ENCODE measurements around the gene DDX42.
A peak's percentile ranks its signal among the peaks of the same experiment; 100 is the strongest.
"Not testable (repeated sequence)": the region's sequence is repeated elsewhere in the genome, so short reads cannot be mapped to it uniquely, and the experiment has no call there.

DDX42 gene

DNA sequence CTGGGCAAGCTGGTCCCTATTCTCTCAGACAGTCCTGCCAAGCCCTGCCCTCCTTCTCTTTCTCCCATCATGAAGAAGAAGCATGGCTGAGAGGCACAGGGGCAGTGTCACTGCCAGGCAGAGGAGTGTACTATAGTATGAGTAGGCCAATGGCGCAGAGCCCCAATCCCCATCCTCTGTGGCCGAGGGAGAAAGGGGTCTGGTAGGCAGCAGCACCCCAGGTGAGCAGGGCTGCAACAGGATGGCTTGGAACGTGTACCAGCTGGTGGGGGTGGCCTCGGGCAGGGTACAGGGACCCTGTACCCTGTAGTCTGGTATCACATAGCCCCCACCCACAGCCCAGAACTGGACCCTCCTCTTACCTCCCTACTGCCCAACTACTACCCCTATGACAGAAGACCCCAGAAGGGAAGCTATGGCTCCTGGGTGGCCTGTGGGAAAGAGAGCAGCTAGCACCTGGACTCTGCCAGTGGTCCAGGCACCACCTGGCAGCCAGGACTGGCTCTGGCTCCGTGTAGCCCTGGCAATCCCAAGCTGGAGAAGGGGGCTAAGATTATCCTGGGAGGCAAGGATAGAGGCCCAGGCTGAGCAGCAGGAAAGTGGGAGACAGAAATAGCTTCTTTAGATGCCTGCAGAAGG, 64.1 kb downstream of the DDX42 start:
- Histone ChIP-seq H3K4me3 (ENCODE audit: low read length) (peak overlapping the region; percentile 25), H3K27me3 (ENCODE audit: control insufficient read depth, insufficient read depth, low read length) (no peaks in the 10 kb centered on the region), H3K36me3 (ENCODE audit: control insufficient read depth, insufficient read depth, low read length) (peaks cover 19% of the 10 kb centered on the region), H3K4me1 (ENCODE audit: control insufficient read depth, insufficient read depth, low read length) (peaks cover 30% of the 10 kb centered on the region), H3K9ac (ENCODE audit: low read length) (peak overlapping the region; percentile 33), H3K27ac (ENCODE audit: low read depth, low read length) (peak overlapping the region; percentile 85)

DNA sequence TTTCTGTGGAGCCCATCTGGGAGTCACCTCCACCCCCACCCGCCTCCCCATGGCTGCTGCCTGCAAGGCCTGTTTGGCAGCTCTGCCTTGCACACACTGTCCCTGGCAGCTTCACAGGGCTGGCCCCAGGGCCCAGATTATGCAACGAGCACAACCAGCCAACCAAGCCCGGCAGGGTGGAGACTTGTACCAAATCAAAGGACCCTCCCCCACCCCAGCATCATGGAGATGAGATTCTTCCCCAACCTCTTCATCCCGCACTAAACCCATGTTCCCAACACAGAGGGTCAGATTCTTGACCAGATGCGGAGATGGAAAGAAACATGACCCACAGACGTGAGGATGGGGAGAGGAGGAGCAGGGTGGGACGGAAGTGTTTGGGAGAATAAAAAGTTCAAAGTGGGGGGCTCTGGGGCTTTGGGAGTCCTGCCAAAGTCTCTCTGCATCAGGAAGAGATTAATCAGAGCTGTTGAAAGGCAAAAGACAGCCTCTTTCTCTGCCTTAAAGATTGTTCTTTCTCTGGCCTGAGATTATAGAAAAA, 64.7 kb downstream of the DDX42 start:
- Histone ChIP-seq H3K4me3 (ENCODE audit: low read length) (peak overlapping the region; percentile 20), H3K9ac (ENCODE audit: low read length) (no peak overlapping the region), H3K36me3 (ENCODE audit: control insufficient read depth, insufficient read depth, low read length) (peaks cover 14% of the 10 kb centered on the region), H3K27ac (ENCODE audit: low read depth, low read length) (peak overlapping the region; percentile 85), H3K4me1 (ENCODE audit: control insufficient read depth, insufficient read depth, low read length) (peaks cover 30% of the 10 kb centered on the region), H3K27me3 (ENCODE audit: control insufficient read depth, insufficient read depth, low read length) (no peaks in the 10 kb centered on the region)

DNA sequence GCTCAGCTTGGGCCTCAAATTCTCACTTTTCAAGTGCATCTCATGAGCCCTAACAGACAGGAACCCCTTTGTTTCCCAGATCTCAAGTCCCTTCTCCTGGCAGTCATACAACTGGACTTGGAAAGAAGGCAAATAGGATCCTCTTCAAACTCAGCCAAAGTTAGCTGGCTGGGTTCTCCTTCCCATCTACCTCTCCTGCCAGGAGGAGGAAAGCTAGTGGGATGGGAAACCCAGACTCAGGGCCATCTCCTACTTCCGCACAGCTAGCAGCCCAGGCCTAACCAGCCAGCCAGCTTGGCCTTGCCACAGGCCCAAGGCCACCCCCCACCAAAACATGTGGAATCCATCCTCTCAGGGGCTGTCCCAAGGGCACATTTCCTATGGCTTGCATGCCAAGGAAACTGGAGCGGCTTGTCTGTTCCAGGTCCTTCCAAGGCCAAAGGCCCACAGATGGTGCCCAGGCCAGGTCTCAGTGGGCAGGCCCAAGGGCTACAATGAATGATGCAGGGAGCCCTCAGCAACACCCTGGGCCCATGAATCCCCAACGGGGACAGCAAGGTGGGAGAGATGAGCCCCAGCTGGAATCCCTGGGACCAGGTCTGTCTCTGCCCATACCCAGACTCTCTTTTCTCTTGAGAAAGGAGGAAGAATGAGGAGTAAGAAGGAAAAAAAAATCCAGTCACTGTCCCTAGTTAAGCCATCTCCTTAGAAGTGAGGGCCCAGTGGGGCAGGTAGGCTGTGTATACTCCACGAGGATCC, 66.8 kb downstream of the DDX42 start:
- Histone ChIP-seq H3K4me3 (ENCODE audit: low read length) (peak overlapping the region; percentile 89), H3K36me3 (ENCODE audit: control insufficient read depth, insufficient read depth, low read length) (peaks cover 5% of the 10 kb centered on the region), H3K27ac (ENCODE audit: low read depth, low read length) (peak overlapping the region; percentile 92), H3K4me1 (ENCODE audit: control insufficient read depth, insufficient read depth, low read length) (peaks cover 30% of the 10 kb centered on the region), H3K27me3 (ENCODE audit: control insufficient read depth, insufficient read depth, low read length) (no peaks in the 10 kb centered on the region), H3K9ac (ENCODE audit: low read length) (peak overlapping the region; percentile 66)

DNA sequence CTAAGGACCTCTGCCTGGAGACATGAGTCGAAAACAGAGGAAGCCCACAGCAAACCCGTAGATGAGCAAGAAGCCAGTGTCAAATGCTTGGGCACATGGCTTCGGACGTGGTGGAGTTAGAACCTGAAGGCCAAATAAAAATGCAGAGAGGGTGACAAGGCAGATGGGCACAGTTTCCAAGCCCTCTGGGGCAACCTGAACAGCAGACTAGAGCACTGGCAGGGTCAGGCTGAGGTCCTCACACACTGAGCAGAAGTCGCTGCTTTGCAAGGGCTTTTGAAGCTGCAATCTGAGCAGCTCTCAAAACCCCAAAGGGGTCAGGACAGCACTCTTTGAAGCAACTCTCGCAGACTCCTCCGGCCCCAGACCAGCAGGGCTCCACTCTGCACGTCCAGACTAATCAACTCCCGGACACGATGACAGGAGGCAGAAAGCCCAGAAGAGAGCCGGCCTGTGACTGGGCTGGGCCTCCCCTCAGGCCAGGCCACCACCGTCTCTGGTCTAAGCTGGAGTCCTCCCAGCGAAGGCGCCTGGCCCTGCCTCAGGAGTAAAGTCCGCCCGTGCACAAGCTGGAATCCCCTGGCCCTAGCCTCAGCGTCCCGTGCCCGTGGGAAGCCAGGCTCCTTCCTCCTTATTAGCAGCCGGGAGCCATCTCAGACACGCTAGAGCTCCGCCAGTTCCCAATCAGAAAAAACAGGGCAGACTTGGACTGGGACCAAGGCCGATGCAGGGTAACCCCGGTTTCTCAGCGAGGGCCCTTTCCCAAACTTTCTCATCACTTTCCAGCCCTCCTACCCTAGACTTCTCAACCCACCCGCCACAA, 67.6 kb downstream of the DDX42 start:
- peak overlapping the region; percentile 89 for H3K4me3 ChIP-seq (ENCODE audit: low read length)
- peaks cover 5% of the 10 kb centered on the region for H3K36me3 ChIP-seq (ENCODE audit: control insufficient read depth, insufficient read depth, low read length)
- no peaks in the 10 kb centered on the region for H3K27me3 ChIP-seq (ENCODE audit: control insufficient read depth, insufficient read depth, low read length)
- H3K4me1 ChIP-seq (ENCODE audit: control insufficient read depth, insufficient read depth, low read length), result peaks cover 30% of the 10 kb centered on the region
- H3K27ac ChIP-seq (ENCODE audit: low read depth, low read length), result peak overlapping the region; percentile 92
- H3K9ac ChIP-seq (ENCODE audit: low read length), result peak overlapping the region; percentile 66

DNA sequence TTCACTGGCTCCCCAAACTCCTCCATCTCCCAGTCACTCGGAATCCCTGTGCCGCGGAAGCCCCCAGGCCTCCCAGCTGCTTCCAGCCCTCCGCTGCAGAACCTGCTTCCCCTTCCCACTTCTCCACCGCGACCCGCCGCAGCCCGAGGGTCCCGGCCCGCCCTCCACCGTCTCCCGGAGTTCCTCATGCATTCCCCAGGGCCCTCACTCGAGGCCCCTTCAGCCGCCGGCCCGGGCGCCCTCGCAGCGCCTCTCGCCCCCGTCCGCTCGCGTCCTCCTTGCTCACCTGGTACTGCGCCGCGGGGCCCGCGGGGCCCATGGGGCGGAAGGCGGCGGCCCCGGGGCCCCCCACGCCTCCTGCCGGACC, 68.2 kb downstream of the DDX42 start:
- H3K27me3 ChIP-seq (ENCODE audit: control insufficient read depth, insufficient read depth, low read length), result no peaks in the 10 kb centered on the region
- peaks cover 30% of the 10 kb centered on the region for H3K4me1 ChIP-seq (ENCODE audit: control insufficient read depth, insufficient read depth, low read length)
- H3K27ac ChIP-seq (ENCODE audit: low read depth, low read length), result peak overlapping the region; percentile 92
- H3K9ac ChIP-seq (ENCODE audit: low read length), result peak overlapping the region; percentile 66
- H3K36me3 ChIP-seq (ENCODE audit: control insufficient read depth, insufficient read depth, low read length), result peaks cover 2% of the 10 kb centered on the region
- peak overlapping the region; percentile 89 for H3K4me3 ChIP-seq (ENCODE audit: low read length)

DNA sequence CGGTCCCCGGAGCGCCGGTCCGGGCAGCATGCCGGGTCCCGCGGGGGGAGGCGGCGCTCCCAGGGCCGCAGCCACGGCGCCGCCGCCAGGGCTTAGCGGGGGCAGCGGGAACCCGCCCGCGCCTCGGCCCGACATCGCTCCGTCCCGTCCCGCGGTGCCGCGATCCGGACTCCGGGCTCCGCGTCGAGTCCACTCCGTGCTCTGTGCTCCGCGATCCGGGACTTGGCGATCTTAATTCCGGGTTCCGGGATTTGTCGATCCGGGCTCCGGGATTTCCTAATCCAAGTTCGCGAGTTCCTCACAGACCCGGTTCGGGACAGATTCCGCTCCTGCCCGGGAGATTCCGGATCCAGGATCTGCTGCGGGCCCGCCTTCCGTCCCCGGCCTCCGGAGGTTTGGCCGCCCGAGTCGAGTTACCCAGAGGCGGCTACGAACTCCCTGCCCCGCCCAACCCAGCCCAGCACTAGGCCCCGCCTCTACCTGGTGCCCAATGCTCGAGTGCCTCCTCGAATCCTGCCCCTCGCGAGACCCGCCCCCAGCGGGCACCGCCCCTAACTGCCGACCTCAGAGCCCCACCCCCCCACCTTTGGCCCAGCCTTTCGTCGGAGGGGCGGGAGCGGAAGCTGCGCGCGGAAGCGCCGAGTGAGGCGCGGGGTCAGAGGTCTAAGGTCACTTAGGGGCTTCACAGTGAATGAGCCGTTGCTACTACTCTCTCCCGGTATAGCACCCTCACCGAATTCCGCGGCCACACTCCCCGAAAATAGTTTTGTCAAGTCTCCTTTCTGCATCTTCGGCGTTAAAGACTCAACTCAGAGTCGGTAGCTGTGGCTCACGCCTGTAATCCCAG, 68.8 kb downstream of the DDX42 start, which contains the start of gene SMARCD2:
Gene SMARCD2, minus strand, starts transcription at position 146 of the 847 bp plus-strand sequence. Its CDS starts 11 bp downstream, at position 135.
- H3K27ac ChIP-seq (ENCODE audit: low read depth, low read length), result peak within 1 kb of the TSS; percentile 92
- no peaks in the 10 kb centered on the region for H3K27me3 ChIP-seq (ENCODE audit: control insufficient read depth, insufficient read depth, low read length)
- H3K4me1 ChIP-seq (ENCODE audit: control insufficient read depth, insufficient read depth, low read length), result peaks cover 28% of the 10 kb centered on the region
- H3K4me3 ChIP-seq (ENCODE audit: low read length), result peak within 1 kb of the TSS; percentile 89
- H3K9ac ChIP-seq (ENCODE audit: low read length), result peak within 1 kb of the TSS; percentile 66
- no peaks in the 10 kb centered on the region for H3K36me3 ChIP-seq (ENCODE audit: control insufficient read depth, insufficient read depth, low read length)

DNA sequence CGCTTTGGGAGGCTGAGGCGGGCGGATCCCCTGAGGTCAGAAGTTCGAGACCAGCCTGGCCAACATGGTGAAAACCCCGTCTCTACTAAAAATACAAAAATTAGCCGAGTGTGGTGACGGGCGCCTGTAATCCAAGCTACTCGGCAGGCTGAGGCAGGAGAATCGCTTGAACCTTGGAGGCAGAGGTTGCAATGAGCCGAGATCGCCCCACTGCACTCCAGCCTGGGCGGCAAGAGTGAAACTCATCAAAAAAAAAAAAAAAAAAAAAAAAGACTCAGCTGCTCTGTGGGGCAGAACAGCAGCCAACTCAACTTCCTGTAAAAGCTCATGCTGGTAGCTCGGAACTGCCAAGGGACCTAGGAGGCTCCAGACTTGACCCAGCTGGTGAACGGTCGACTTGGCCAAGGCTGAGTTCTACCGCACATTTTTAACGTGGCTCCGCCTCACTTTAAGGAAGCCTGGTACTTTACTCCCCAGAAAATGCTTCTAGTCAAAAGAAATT, 69.5 kb downstream of the DDX42 start:
- H3K9ac ChIP-seq (ENCODE audit: low read length), result not testable (repeated sequence)
- peak overlapping the region; percentile 92 for H3K27ac ChIP-seq (ENCODE audit: low read depth, low read length)

DNA sequence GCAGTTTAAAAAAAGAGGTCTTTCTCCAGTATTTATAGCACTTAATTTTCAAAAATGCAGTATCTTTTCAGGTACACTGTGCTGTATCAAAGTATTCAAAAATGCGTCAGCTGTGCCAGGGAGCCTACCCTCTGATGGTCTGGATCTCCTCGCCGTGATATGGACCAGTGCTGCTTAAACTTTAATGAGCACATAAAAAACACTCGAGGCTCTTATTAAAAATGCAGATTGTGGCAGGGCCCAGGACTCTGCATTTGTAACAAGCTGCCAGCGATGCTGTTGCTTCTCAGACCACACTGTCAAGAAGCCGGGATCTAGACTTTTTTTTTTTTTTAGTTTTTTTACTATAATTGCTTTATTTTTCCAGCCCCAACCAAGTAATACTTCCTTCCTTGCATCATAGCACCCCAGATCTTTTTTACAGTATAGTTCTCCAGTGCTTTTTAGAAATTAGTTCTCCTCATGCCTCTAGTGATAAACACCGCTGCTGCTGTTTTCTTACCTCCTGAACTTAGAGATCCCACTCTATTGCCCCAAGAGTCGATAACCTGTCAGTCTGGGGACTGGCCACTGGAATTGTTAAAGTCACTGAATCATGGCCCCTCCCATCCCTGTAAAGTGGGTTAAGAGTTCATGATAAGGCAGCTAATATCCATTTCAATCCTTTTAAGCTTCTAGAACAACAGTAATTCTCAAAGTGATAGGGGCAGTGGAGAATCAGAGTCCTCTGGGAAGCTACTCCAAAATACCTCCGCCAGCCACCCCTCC, 70.1 kb downstream of the DDX42 start:
- H3K36me3 ChIP-seq (ENCODE audit: control insufficient read depth, insufficient read depth, low read length), result no peaks in the 10 kb centered on the region
- H3K4me3 ChIP-seq (ENCODE audit: low read length), result no peak overlapping the region
- H3K4me1 ChIP-seq (ENCODE audit: control insufficient read depth, insufficient read depth, low read length), result peaks cover 20% of the 10 kb centered on the region
- peak overlapping the region; percentile 92 for H3K27ac ChIP-seq (ENCODE audit: low read depth, low read length)
- no peak overlapping the region for H3K9ac ChIP-seq (ENCODE audit: low read length)
- no peaks in the 10 kb centered on the region for H3K27me3 ChIP-seq (ENCODE audit: control insufficient read depth, insufficient read depth, low read length)

More for the DNA sequence above, 69.5 kb downstream of the DDX42 start:
- Histone ChIP-seq H3K4me1 (ENCODE audit: control insufficient read depth, insufficient read depth, low read length) (peaks cover 21% of the 10 kb centered on the region), H3K4me3 (ENCODE audit: low read length) (peak overlapping the region; percentile 76)
- not testable (repeated sequence) for H3K27me3 ChIP-seq (ENCODE audit: control insufficient read depth, insufficient read depth, low read length); H3K36me3 ChIP-seq (ENCODE audit: control insufficient read depth, insufficient read depth, low read length)

DNA sequence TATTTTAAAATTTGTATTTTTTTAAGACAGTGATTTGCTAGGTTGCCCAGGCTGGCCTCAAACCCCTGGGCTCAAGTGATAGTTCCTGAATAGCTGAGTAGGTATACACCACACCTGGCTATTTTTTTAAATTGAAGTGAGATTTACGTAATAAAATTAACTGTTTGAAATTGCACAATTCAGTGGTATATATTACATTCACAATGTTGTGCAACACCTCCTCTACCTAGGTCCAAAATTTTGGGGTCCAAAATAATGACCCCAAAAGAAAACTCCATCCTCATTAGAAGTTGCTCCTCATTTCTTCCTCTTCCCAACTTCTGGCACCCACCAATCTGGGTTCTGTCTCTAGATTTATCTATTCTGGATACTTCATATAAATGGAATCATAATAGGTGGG, 71.5 kb downstream of the DDX42 start:
- peaks cover 10% of the 10 kb centered on the region for H3K4me1 ChIP-seq (ENCODE audit: control insufficient read depth, insufficient read depth, low read length)
- H3K27ac ChIP-seq (ENCODE audit: low read depth, low read length), result no peak overlapping the region
- H3K4me3 ChIP-seq (ENCODE audit: low read length), result no peak overlapping the region
- H3K9ac ChIP-seq (ENCODE audit: low read length), result no peak overlapping the region
- no peaks in the 10 kb centered on the region for H3K27me3 ChIP-seq (ENCODE audit: control insufficient read depth, insufficient read depth, low read length)
- H3K36me3 ChIP-seq (ENCODE audit: control insufficient read depth, insufficient read depth, low read length), result no peaks in the 10 kb centered on the region

DNA sequence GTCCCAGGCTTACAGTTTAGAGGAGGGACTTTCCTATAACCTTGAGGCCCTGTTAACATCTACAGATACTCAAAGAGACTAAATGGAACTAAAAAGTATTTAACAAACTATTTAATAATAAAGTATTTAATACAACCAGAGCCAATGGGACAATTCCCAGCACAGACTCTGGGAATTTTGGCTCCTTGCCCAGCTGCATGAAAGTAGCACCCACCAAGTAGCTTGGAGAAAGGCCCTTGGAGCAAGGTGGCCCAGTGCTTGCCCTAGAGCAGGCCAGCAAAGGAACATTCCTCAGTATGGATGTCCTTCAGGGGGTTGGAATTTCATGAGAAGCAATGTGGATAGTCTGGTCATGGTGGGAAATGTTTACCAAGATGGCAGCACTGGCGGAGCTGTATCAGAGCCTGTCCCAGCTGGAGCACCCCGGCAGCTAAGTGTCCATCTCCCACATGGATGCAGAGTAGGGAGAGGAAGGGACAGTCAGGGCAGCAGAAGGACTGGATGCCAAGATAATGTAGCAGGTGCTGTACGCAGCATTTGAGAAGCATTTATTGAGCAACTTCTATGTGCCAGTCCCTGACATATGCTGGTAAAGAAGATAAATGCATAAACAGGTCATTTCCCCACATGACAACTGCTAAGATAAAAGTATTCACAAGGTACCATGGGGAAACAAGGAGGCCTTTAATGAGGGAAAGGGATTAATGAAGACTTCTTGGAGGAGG, 73.7 kb downstream of the DDX42 start:
- no peak overlapping the region for H3K4me3 ChIP-seq (ENCODE audit: low read length)
- H3K36me3 ChIP-seq (ENCODE audit: control insufficient read depth, insufficient read depth, low read length), result no peaks in the 10 kb centered on the region
- no peak overlapping the region for H3K9ac ChIP-seq (ENCODE audit: low read length)
- no peaks in the 10 kb centered on the region for H3K4me1 ChIP-seq (ENCODE audit: control insufficient read depth, insufficient read depth, low read length)
- no peaks in the 10 kb centered on the region for H3K27me3 ChIP-seq (ENCODE audit: control insufficient read depth, insufficient read depth, low read length)
- H3K27ac ChIP-seq (ENCODE audit: low read depth, low read length), result peak overlapping the region; percentile 44
